WI38 (cell line): ENCODE results near the gene TMEM198.

ENCODE experiments used
- H3K4me3 ChIP-seq: 2 replicates; pipeline ENCODE4 v1.5.1; 2011; ENCODE audit warnings: low read depth, mild to moderate bottlenecking, control low read depth, low read length
- TF ChIP-seq, protein P1 (sequence below): IDR thresholded peaks from 2 replicates; pipeline ENCODE4 v1.5.1; 2012; ENCODE audit warnings: low read depth, mild to moderate bottlenecking, control low read depth, low read length

Gene TMEM198

GRCh38 chr2:219510512-219511135, 33.2 kb upstream of the TMEM198 start:
- H3K4me3 ChIP-seq: no peak overlapping the region
- TF ChIP-seq, protein P1, sequence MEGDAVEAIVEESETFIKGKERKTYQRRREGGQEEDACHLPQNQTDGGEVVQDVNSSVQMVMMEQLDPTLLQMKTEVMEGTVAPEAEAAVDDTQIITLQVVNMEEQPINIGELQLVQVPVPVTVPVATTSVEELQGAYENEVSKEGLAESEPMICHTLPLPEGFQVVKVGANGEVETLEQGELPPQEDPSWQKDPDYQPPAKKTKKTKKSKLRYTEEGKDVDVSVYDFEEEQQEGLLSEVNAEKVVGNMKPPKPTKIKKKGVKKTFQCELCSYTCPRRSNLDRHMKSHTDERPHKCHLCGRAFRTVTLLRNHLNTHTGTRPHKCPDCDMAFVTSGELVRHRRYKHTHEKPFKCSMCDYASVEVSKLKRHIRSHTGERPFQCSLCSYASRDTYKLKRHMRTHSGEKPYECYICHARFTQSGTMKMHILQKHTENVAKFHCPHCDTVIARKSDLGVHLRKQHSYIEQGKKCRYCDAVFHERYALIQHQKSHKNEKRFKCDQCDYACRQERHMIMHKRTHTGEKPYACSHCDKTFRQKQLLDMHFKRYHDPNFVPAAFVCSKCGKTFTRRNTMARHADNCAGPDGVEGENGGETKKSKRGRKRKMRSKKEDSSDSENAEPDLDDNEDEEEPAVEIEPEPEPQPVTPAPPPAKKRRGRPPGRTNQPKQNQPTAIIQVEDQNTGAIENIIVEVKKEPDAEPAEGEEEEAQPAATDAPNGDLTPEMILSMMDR: no peak

GRCh38 chr2:219511547-219512325, 32.1 kb upstream of the TMEM198 start:
- TF ChIP-seq, protein P1: no peak
- H3K4me3 ChIP-seq: no peak overlapping the region

DNA sequence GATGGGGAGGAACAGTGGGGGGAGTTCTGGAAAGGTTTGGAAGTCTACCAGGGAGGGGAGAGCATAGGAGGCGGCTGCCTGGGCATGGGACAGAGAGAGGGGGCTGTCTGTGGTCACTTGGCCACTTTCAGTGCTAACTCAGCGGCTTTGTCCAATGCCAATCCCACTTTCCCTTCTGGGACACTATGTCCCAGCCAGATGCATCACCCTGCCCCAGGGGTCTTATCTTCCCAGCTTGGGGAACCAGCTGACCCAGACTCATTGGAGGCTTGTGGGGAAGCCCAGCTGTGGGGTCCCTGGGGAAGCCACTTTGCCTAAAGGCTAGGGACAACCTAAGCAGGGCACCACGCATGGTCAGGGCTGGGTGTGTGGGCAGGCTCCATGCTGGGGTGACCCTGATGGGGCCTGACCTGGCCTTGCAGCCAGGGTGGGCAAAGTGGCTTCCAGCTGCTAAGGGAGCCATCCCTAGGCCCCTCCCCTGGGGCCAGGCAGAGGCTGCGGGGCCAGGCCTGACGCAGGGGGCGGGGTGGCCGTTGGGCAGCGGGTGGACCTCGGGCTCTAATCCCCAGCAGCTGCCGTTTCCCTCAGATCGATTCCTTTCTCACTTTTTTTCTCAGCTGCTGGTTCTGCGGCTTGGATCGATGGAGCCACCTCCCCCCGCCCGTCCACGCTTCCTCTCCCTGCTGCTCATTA, 31.2 kb upstream of the TMEM198 start:
- TF ChIP-seq, protein P1: no peak
- H3K4me3 ChIP-seq: no peak overlapping the region

DNA sequence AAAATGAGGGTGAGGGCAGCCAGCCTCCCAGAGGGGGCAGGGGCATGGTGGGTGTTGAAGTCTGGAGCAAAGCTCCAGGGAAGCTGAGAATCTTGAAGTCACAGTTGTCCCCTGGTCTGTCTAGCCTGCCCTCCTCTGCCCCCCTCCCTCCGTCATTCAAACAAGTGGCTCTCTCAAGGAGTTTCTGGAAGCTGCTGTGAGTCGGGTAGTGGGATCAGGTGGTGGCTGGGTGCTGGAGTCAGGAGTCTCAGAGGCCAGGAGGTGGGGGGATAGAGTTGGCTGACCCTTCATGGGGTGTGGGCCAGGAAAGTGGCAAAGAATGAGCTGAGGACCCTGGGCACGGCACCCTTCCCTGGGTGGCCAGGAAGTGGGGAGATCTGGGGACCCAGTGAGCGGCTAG, 30.0 kb upstream of the TMEM198 start:
- TF ChIP-seq, protein P1: no peak
- no peak overlapping the region for H3K4me3 ChIP-seq

- no peak within 1 kb of the TSS for H3K4me3 ChIP-seq
- TF ChIP-seq, protein P1: no peak
These were observed 29.5 kb upstream of the TMEM198 start, which contains the start of gene ASIC4 for GRCh38 chr2:219514196-219514761. Gene ASIC4 (plus strand): TSS chr2:219514482. CDS start chr2:219514725, 243 bp downstream.

GRCh38 chr2:219514836-219515235, 29.0 kb upstream of the TMEM198 start:
- TF ChIP-seq, protein P1: no peak
- no peak overlapping the region for H3K4me3 ChIP-seq
